ENCODE data around the gene TEX101. TPM values are rescaled to one million over a fixed set of nuclear protein-coding genes. Genes with fewer than 3 reads are reported as not detected.
"Not testable (repeated sequence)": the region's sequence is repeated elsewhere in the genome, so short reads cannot be mapped to it uniquely, and the experiment has no call there.

Gene TEX101
- total RNA-seq, 1 donor from 2014 or later: not detected

GRCh38 chr19:43380008-43380407 is 34.7 kb upstream of the TEX101 start:
- H3K4me1 ChIP-seq: peaks cover 6% of the 10 kb centered on the region
- DNase-seq (ENCODE audit: extremely low spot score in 2 of 2): no peak
- no peak overlapping the region for H3K27ac ChIP-seq
- H3K4me3 ChIP-seq: no peak overlapping the region
- TF ChIP-seq POLR2AphosphoS5 (IDR thresholded peaks at IDR 0.05; ENCODE audit: insufficient read depth in 1 of 2, low read depth in 1 of 2) (no peak), POLR2A (IDR thresholded peaks at IDR 0.05) (no peak), CTCF (IDR thresholded peaks at IDR 0.05) (no peak)
- intact Hi-C loops (cut with DNase I): no loop called here
- no peaks in the 10 kb centered on the region for H3K9me3 ChIP-seq
- H3K27me3 ChIP-seq: no peaks in the 10 kb centered on the region
- no peaks in the 10 kb centered on the region for H3K36me3 ChIP-seq

GRCh38 chr19:43380771-43381386 is 33.8 kb upstream of the TEX101 start:
- H3K27ac ChIP-seq: no peak overlapping the region
- intact Hi-C loops (cut with DNase I): no loop called here
- H3K9me3 ChIP-seq: no peaks in the 10 kb centered on the region
- no peaks in the 10 kb centered on the region for H3K36me3 ChIP-seq
- no peak for TF ChIP-seq POLR2A (IDR thresholded peaks at IDR 0.05)
- TF ChIP-seq CTCF (IDR thresholded peaks at IDR 0.05): no peak
- no peak for TF ChIP-seq POLR2AphosphoS5 (IDR thresholded peaks at IDR 0.05; ENCODE audit: insufficient read depth in 1 of 2, low read depth in 1 of 2)
- no peaks in the 10 kb centered on the region for H3K27me3 ChIP-seq
- peaks cover 6% of the 10 kb centered on the region for H3K4me1 ChIP-seq
- H3K4me3 ChIP-seq: no peak overlapping the region
- DNase-seq (ENCODE audit: extremely low spot score in 2 of 2): no peak

GRCh38 chr19:43382586-43383216 is 32.0 kb upstream of the TEX101 start:
- intact Hi-C loops (cut with DNase I); DNase-seq (ENCODE audit: extremely low spot score in 2 of 2); H3K27ac ChIP-seq; H3K27me3 ChIP-seq; H3K4me3 ChIP-seq; H3K36me3 ChIP-seq; H3K9me3 ChIP-seq; H3K4me1 ChIP-seq: not testable (repeated sequence)

- H3K9me3 ChIP-seq; H3K36me3 ChIP-seq; H3K27ac ChIP-seq; intact Hi-C loops (cut with DNase I); H3K4me3 ChIP-seq; H3K4me1 ChIP-seq; DNase-seq (ENCODE audit: extremely low spot score in 2 of 2); H3K27me3 ChIP-seq: not testable (repeated sequence)
These were observed 31.4 kb upstream of the TEX101 start for GRCh38 chr19:43383254-43383653.

- H3K4me3 ChIP-seq; H3K27me3 ChIP-seq; H3K36me3 ChIP-seq; H3K4me1 ChIP-seq; H3K27ac ChIP-seq; H3K9me3 ChIP-seq; DNase-seq (ENCODE audit: extremely low spot score in 2 of 2); intact Hi-C loops (cut with DNase I): not testable (repeated sequence)
These were observed 30.9 kb upstream of the TEX101 start for GRCh38 chr19:43383759-43384158.

GRCh38 chr19:43390903-43391551 is 23.7 kb upstream of the TEX101 start:
- H3K27ac ChIP-seq; H3K27me3 ChIP-seq; DNase-seq (ENCODE audit: extremely low spot score in 2 of 2); intact Hi-C loops (cut with DNase I); H3K4me1 ChIP-seq; H3K36me3 ChIP-seq; H3K4me3 ChIP-seq; H3K9me3 ChIP-seq: not testable (repeated sequence)

- H3K36me3 ChIP-seq; H3K4me1 ChIP-seq; DNase-seq (ENCODE audit: extremely low spot score in 2 of 2); H3K27me3 ChIP-seq; intact Hi-C loops (cut with DNase I); H3K4me3 ChIP-seq; H3K27ac ChIP-seq; H3K9me3 ChIP-seq: not testable (repeated sequence)
These were observed 23.1 kb upstream of the TEX101 start for GRCh38 chr19:43391552-43391935.

GRCh38 chr19:43393501-43393900 is 21.2 kb upstream of the TEX101 start:
- H3K27ac ChIP-seq; DNase-seq (ENCODE audit: extremely low spot score in 2 of 2); intact Hi-C loops (cut with DNase I): not testable (repeated sequence)

More at GRCh38 chr19:43393501-43393900, 21.2 kb upstream of the TEX101 start:
- H3K36me3 ChIP-seq, H3K4me1 ChIP-seq, H3K9me3 ChIP-seq, H3K4me3 ChIP-seq, H3K27me3 ChIP-seq: not testable (repeated sequence)

All from vagina (tissue), 2 donors.